ENCODE results near the gene GPR42. TPM values are rescaled to one million over a fixed set of nuclear protein-coding genes. Genes with fewer than 3 reads are reported as not detected.
"Not testable (repeated sequence)": the region's sequence is repeated elsewhere in the genome, so short reads cannot be mapped to it uniquely, and the experiment has no call there.

The GPR42 gene
- total and polyA plus RNA-seq, 7 donors = not detected

- Histone ChIP-seq H3K4me3 (no peak overlapping the region), H3K27me3 (ENCODE audit: insufficient read depth in 3 of 3, low read length in 2 of 3) (peaks cover 0 to 5% (median 2%) of the 10 kb centered on the region in 3 donors), H3K4me1 (no peaks in the 10 kb centered on the region), H3K9me3 (no peaks in the 10 kb centered on the region), H3K27ac (no peak overlapping the region), H3K36me3 (ENCODE audit: insufficient read depth in 1 of 2, low read depth in 1 of 2) (no peaks in the 10 kb centered on the region)
- TF ChIP-seq CTCF (IDR thresholded peaks at IDR 0.05) = no peak
- DNase-seq = no peak
- ATAC-seq = no peak
- intact Hi-C loops (cut with DNase I) = no loop called here
- 77 to 82% (median 80%) methylated on average over 10 of the region's 10 CpGs for WGBS, 3 donors
Measured at GRCh38 chr19:35399948-35400772, 29.3 kb downstream of the GPR42 start.

- DNase-seq (no peak), ATAC-seq (no peak)
- WGBS, 3 donors = 88 to 91% (median 90%) methylated on average over 7 of the region's 7 CpGs
- Histone ChIP-seq H3K9me3 (no peaks in the 10 kb centered on the region), H3K4me3 (no peak overlapping the region), H3K27ac (no peak overlapping the region), H3K27me3 (ENCODE audit: insufficient read depth in 3 of 3, low read length in 2 of 3) (peaks cover 0 to 5% (median 2%) of the 10 kb centered on the region in 3 donors), H3K4me1 (no peaks in the 10 kb centered on the region), H3K36me3 (ENCODE audit: insufficient read depth in 1 of 2, low read depth in 1 of 2) (no peaks in the 10 kb centered on the region)
- intact Hi-C loops (cut with DNase I) = no loop called here
- TF ChIP-seq CTCF (IDR thresholded peaks at IDR 0.05) = no peak
Measured at GRCh38 chr19:35400773-35401100, 29.9 kb downstream of the GPR42 start.

- H3K4me3 ChIP-seq; H3K9me3 ChIP-seq; H3K27me3 ChIP-seq (ENCODE audit: insufficient read depth in 3 of 3, low read length in 2 of 3); DNase-seq; H3K4me1 ChIP-seq; H3K27ac ChIP-seq; H3K36me3 ChIP-seq (ENCODE audit: insufficient read depth in 1 of 2, low read depth in 1 of 2); intact Hi-C loops (cut with DNase I); ATAC-seq: not testable (repeated sequence)
- 83 to 86% (median 85%) methylated on average over 9 of the region's 9 CpGs for WGBS, 3 donors
Measured at GRCh38 chr19:35401416-35401815, 30.5 kb downstream of the GPR42 start.

- ATAC-seq (no peak), DNase-seq (no peak)
- no peaks in the 10 kb centered on the region for H3K36me3 ChIP-seq (ENCODE audit: insufficient read depth in 1 of 2, low read depth in 1 of 2)
- no peak overlapping the region for H3K4me3 ChIP-seq
- no peaks in the 10 kb centered on the region for H3K9me3 ChIP-seq
- H3K4me1 ChIP-seq = no peaks in the 10 kb centered on the region
- H3K27ac ChIP-seq = no peak overlapping the region
- WGBS, 3 donors = 78 to 82% (median 78%) methylated on average over 8 of the region's 8 CpGs
- no peaks in the 10 kb centered on the region for H3K27me3 ChIP-seq (ENCODE audit: insufficient read depth in 3 of 3, low read length in 2 of 3)
- no peak for TF ChIP-seq CTCF (IDR thresholded peaks at IDR 0.05)
- intact Hi-C loops (cut with DNase I) = no loop called here
Measured at GRCh38 chr19:35403116-35403760, 32.4 kb downstream of the GPR42 start.

- no peak overlapping the region for H3K4me3 ChIP-seq
- no peaks in the 10 kb centered on the region for H3K36me3 ChIP-seq (ENCODE audit: insufficient read depth in 1 of 2, low read depth in 1 of 2)
- no peaks in the 10 kb centered on the region for H3K27me3 ChIP-seq (ENCODE audit: insufficient read depth in 3 of 3, low read length in 2 of 3)
- no peak for ATAC-seq
- no peak for TF ChIP-seq CTCF (IDR thresholded peaks at IDR 0.05)
- no peaks in the 10 kb centered on the region for H3K4me1 ChIP-seq
- H3K27ac ChIP-seq = no peak overlapping the region
- intact Hi-C loops (cut with DNase I) = no loop called here
- 56 to 57% (median 56%) methylated on average over 11 of the region's 11 CpGs for WGBS, 3 donors
- no peaks in the 10 kb centered on the region for H3K9me3 ChIP-seq
- peak; percentile 34 to 61 for DNase-seq
Measured at GRCh38 chr19:35404879-35405622, 34.2 kb downstream of the GPR42 start.
